D341Med (cell line): ENCODE measurements around the gene CACNA1B.
"Not testable (repeated sequence)": the region's sequence is repeated elsewhere in the genome, so short reads cannot be mapped to it uniquely, and the experiment has no call there.

Source experiments
- DNase-seq: peaks from one replicate; pipeline ENCODE4 v3.0.0; 2012; ENCODE audit warnings: low spot score

The CACNA1B gene

DNA sequence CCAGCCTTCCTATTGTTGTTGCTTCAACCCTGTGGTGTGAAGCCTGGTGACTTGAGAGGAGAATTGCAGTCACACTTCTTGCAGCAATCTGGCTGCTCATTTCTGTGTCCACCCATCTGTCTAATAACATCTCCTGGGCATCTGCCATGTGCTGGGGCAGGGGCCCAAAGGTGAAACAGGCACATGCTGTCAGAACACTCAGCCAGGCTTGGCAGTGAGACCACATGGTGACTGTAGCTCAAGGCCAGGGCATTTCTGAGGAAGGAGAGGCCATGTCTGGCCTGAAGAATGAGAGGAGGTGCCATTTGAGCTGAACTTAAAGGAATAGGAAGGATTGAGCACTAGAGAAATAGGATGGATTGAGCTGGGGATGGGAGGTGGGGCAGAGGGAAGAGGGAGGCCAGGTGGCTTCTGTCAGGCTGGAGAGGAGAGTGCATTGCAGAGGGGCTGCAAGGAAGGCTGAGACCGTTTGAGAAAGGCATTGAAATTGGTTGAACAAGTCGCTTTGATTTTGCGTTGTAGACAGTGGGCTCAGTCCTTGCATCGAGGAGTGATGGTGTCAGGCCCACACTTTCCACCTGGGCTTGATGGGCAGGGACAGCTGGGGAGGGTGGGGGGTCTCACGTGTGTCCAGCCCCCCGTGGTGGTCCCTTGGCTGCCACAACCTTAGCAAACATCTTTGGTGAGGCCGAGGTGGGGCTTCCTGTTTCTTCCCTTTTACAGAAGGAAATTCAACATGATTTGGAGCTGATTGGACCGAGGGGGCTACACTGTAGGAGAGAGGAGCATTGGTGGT lies 222.4 kb downstream of the CACNA1B start:
- peak; percentile 21 for DNase-seq

- peak; percentile 39 for DNase-seq
Measured at GRCh38 chr9:138100711-138101350, 223.2 kb downstream of the CACNA1B start.

GRCh38 chr9:138101444-138102234 lies 224.1 kb downstream of the CACNA1B start:
- DNase-seq, result peak; percentile 26

DNA sequence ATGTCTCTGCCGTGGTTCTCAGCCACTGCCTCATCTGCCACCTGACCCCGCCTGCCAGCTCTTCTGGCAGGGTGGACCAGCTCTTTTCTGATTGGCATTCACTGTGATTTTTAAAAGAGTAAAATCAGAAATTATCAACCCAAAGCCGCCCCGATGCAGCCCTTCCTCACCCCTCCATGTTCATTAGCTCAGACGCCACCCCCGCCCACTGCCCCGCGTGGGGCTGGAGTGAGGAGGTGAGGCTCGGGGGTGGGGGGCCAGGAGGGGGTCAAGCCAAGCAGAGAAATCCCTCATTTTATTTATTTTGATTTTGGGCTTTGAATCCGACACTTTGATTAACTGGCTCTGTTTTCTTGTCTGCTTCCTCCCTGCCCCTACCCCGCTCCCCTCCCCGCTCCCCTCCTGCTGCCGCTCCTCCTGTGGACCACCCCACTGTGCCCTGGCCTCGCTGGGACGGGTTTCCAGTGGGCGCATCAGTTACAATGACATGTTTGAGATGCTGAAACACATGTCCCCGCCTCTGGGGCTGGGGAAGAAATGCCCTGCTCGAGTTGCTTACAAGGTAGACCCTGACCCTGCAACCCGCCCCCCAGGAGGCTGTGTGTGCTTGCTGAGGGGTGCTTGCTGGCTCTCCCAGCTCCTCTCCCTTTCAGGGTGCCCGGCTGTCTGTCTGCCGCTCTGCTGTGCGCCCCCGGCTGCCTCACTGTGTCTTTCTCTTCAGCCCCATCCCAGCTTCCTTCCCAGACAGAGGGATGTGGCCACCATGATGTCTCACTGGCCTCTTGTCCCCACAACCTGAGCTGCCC lies 224.9 kb downstream of the CACNA1B start:
- DNase-seq, result peak; percentile 21

- peak; percentile 18 for DNase-seq
Measured at GRCh38 chr9:138103111-138103848, 225.7 kb downstream of the CACNA1B start.

DNA sequence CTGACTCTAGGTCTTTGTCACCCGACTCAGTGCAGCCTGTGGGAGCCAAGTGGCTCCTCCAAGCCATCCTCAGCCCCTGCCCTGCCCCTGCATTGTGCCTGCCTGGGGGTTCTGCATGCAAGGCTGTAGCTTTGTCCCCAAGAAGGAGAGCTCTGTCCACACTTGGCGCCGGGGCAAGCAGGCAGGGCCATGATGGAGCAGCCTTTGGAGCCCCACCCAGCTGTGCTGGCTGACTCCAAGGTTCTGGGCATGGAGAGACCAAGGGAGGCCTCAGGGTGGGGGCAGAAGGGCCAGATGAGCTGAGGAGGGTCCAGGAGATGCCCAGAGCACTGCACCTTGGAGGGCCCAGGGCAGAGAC lies 226.2 kb downstream of the CACNA1B start:
- DNase-seq, result peak; percentile 12

GRCh38 chr9:138104251-138105122 lies 226.9 kb downstream of the CACNA1B start:
- DNase-seq, result peak; percentile 12

GRCh38 chr9:138105123-138105415 lies 227.5 kb downstream of the CACNA1B start:
- no peak for DNase-seq

GRCh38 chr9:138105561-138106505 lies 228.3 kb downstream of the CACNA1B start:
- peak; percentile 13 for DNase-seq

GRCh38 chr9:138107039-138107438 lies 229.5 kb downstream of the CACNA1B start:
- DNase-seq, result not testable (repeated sequence)

GRCh38 chr9:138111607-138112006 lies 234.0 kb downstream of the CACNA1B start:
- DNase-seq, result peak; percentile 17

- peak; percentile 16 for DNase-seq
Measured at GRCh38 chr9:138112090-138112748, 234.6 kb downstream of the CACNA1B start.

- peak; percentile 14 for DNase-seq
Measured at GRCh38 chr9:138112791-138113600, 235.4 kb downstream of the CACNA1B start.

DNA sequence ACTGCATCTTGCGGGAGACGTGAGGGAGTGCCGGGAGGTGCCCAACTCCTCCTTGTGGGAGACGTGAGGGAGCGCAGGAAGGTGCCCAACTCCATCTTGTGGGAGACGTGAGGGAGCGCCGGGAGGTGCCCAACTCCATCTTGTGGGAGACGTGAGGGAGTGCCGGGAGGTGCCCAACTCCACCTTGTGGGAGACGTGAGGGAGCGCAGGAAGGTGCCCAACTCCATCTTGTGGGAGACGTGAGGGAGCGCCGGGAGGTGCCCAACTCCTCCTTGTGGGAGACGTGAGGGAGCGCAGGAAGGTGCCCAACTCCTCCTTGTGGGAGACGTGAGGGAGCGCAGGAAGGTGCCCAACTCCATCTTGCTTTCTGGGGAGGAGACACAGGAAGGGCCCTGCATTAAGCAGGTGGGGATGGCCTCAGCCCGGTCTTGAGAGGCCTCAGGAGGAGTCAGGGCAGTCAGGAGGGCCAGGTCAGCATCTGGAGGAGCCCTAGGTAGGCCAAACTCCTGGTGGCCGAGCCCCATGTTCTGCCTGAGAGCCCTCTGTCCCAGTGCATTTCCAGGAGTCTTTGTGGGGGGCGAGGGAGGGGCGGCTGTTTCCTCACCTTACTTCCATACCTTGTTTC lies 236.2 kb downstream of the CACNA1B start:
- peak; percentile 33 for DNase-seq

- DNase-seq, result peak; percentile 9
Measured at GRCh38 chr9:138114501-138115245, 237.1 kb downstream of the CACNA1B start.

DNA sequence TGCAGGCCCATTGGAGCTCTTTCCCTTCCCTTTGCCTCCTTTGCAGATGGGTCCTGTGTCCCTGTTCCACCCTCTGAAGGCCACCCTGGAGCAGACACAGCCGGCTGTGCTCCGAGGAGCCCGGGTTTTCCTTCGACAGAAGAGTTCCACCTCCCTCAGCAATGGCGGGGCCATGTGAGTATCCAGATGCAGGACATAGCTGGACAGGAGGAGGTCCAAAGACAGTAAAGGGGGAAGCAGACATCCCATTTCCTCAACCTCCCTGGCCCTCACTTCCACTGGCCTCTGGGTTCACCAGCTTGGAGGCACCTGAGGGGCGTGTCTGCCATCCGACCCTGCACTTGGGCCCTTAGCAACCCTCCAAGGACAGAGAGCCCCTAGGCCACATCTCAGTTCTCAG lies 237.9 kb downstream of the CACNA1B start:
- peak; percentile 9 for DNase-seq

DNA sequence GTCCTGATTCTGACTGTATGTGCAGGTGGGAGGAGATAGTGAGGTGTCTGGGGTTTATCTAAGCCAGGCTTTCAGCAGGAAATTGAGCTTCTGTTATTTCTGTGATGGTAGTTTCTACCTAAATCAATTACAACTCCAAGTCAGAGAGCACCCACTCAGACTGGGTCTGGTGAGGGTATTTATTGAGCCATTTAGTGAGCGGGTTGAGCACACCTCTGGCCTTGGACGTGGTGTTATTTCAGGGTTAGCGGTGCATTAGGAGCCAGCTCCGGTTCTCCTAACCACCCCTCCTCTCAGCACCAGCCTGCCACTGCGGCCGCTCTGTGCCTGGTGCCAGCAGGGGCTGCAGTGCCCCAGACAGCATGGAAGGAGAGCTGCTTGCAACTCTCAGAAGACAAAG lies 238.9 kb downstream of the CACNA1B start:
- no peak for DNase-seq
